Measurements from ENCODE around the gene SEC22A. TPM values are rescaled to one million over a fixed set of nuclear protein-coding genes. Genes with fewer than 3 reads are reported as not detected.

The SEC22A gene
- total RNA-seq, 1 donor from 2014 or later: 29.7 TPM

- no peak for DNase-seq (ENCODE audit: low read depth)
- TF ChIP-seq, protein P1, sequence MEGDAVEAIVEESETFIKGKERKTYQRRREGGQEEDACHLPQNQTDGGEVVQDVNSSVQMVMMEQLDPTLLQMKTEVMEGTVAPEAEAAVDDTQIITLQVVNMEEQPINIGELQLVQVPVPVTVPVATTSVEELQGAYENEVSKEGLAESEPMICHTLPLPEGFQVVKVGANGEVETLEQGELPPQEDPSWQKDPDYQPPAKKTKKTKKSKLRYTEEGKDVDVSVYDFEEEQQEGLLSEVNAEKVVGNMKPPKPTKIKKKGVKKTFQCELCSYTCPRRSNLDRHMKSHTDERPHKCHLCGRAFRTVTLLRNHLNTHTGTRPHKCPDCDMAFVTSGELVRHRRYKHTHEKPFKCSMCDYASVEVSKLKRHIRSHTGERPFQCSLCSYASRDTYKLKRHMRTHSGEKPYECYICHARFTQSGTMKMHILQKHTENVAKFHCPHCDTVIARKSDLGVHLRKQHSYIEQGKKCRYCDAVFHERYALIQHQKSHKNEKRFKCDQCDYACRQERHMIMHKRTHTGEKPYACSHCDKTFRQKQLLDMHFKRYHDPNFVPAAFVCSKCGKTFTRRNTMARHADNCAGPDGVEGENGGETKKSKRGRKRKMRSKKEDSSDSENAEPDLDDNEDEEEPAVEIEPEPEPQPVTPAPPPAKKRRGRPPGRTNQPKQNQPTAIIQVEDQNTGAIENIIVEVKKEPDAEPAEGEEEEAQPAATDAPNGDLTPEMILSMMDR (conservative IDR thresholded peaks at IDR 0.05; ENCODE audit: low read depth, low read length): no peak
- no peak overlapping the region for H3K4me3 ChIP-seq (ENCODE audit: low read depth, low read length)
Measured at GRCh38 chr3:123301331-123302184, 99.8 kb downstream of the SEC22A start.

- no peak overlapping the region for H3K4me3 ChIP-seq (ENCODE audit: low read depth, low read length)
- TF ChIP-seq, protein P1 (conservative IDR thresholded peaks at IDR 0.05; ENCODE audit: low read depth, low read length): no peak
- no peak for DNase-seq (ENCODE audit: low read depth)
Measured at GRCh38 chr3:123302961-123303360, 101.2 kb downstream of the SEC22A start.

DNA sequence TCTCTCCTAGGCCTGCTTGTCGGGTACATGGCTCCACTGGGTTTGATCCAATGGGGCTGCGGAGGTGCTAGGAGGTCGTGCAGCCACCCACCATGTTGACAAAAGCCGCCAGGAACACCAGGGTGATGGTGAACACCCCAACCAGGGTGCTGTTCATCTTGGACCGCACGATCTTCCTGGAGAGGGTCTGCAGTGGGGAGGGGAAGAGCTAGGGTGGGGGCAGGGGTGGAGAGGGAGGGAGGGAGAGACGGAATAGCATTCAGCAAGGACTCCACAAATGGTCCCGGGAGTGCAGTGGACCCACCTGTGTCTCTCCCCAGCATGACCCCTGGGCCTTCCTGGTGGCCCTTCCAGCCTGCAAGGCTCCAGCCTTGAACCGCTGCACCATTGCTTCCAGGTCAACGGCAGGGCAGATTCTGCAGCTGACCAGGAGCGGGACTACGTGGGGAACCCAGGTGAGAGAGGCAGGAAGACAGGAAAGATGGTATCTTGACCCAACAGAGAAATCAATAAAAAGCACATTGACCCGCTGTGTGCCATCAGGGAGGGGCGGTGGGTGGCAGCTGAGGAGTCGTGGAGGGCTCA lies 102.3 kb downstream of the SEC22A start:
- DNase-seq (ENCODE audit: low read depth): no peak
- H3K4me3 ChIP-seq (ENCODE audit: low read depth, low read length): no peak overlapping the region
- TF ChIP-seq, protein P1 (conservative IDR thresholded peaks at IDR 0.05; ENCODE audit: low read depth, low read length): no peak

DNA sequence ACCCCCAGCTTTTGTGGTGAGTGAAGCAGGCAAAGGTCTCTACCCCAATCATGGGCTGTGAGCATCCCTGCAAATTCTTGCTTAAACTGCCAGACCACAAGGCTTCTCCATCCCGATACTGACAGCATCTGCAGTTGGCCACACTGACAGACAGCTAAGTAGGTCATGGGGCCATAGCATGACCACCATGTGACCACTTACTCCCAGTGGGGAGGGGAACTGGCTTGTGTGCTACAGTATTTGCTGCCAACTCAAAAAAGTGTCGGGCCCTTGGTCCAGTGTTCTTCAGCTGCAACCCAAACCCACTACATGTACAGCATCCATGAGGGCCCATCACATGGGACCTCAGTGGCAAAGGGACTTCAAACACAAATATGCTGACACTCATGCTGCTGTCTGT lies 103.4 kb downstream of the SEC22A start:
- DNase-seq (ENCODE audit: low read depth): no peak
- H3K4me3 ChIP-seq (ENCODE audit: low read depth, low read length): no peak overlapping the region
- TF ChIP-seq, protein P1 (conservative IDR thresholded peaks at IDR 0.05; ENCODE audit: low read depth, low read length): no peak

- H3K4me3 ChIP-seq (ENCODE audit: low read depth, low read length): no peak overlapping the region
- TF ChIP-seq, protein P1 (conservative IDR thresholded peaks at IDR 0.05; ENCODE audit: low read depth, low read length): no peak
- no peak for DNase-seq (ENCODE audit: low read depth)
Measured at GRCh38 chr3:123307064-123307463, 105.3 kb downstream of the SEC22A start.

GRCh38 chr3:123310186-123310585 lies 108.4 kb downstream of the SEC22A start:
- TF ChIP-seq, protein P1 (conservative IDR thresholded peaks at IDR 0.05; ENCODE audit: low read depth, low read length): no peak
- DNase-seq (ENCODE audit: low read depth): no peak
- H3K4me3 ChIP-seq (ENCODE audit: low read depth, low read length): no peak overlapping the region
